ENCODE measurements around the gene STXBP2.
"Not testable (repeated sequence)": the region's sequence is repeated elsewhere in the genome, so short reads cannot be mapped to it uniquely, and the experiment has no call there.

Gene STXBP2

GRCh38 chr19:7632340-7633203 is 4.3 kb upstream of the STXBP2 start:
- DNase-seq (ENCODE audit: low read depth, low spot score): no peak

GRCh38 chr19:7633698-7634097 is 3.2 kb upstream of the STXBP2 start, which contains the start of gene PCP2:
PCP2 (minus strand) TSS chr19:7633719; CDS start chr19:7633457, 262 bp downstream.
- no peak for DNase-seq (ENCODE audit: low read depth, low spot score)

GRCh38 chr19:7635670-7636069 is 1.2 kb upstream of the STXBP2 start:
- DNase-seq (ENCODE audit: low read depth, low spot score): no peak

- DNase-seq (ENCODE audit: low read depth, low spot score): no peak
Observed at GRCh38 chr19:7636317-7636690, 606 bp upstream of the STXBP2 start.

- DNase-seq (ENCODE audit: low read depth, low spot score): no peak
Observed at GRCh38 chr19:7637374-7638256, 705 bp downstream of the STXBP2 start.

GRCh38 chr19:7638802-7639465 is 2.0 kb downstream of the STXBP2 start:
- DNase-seq (ENCODE audit: low read depth, low spot score): no peak

- no peak for DNase-seq (ENCODE audit: low read depth, low spot score)
Observed at GRCh38 chr19:7639863-7640348, 3.0 kb downstream of the STXBP2 start.

GRCh38 chr19:7640803-7641202 is 3.9 kb downstream of the STXBP2 start:
- DNase-seq (ENCODE audit: low read depth, low spot score): no peak

- no peak for DNase-seq (ENCODE audit: low read depth, low spot score)
Observed at GRCh38 chr19:7641290-7642276, 4.7 kb downstream of the STXBP2 start.

- no peak for DNase-seq (ENCODE audit: low read depth, low spot score)
Observed at GRCh38 chr19:7642295-7643030, 5.6 kb downstream of the STXBP2 start.

GRCh38 chr19:7643031-7643415 is 6.1 kb downstream of the STXBP2 start:
- DNase-seq (ENCODE audit: low read depth, low spot score): no peak

GRCh38 chr19:7643629-7644549 is 7.0 kb downstream of the STXBP2 start:
- not testable (repeated sequence) for DNase-seq (ENCODE audit: low read depth, low spot score)

GRCh38 chr19:7644550-7644877 is 7.6 kb downstream of the STXBP2 start:
- no peak for DNase-seq (ENCODE audit: low read depth, low spot score)

GRCh38 chr19:7645163-7645562 is 8.3 kb downstream of the STXBP2 start:
- DNase-seq (ENCODE audit: low read depth, low spot score): no peak

GRCh38 chr19:7645656-7646425 is 8.9 kb downstream of the STXBP2 start:
- no peak for DNase-seq (ENCODE audit: low read depth, low spot score)

GRCh38 chr19:7646426-7646700 is 9.5 kb downstream of the STXBP2 start:
- no peak for DNase-seq (ENCODE audit: low read depth, low spot score)

- no peak for DNase-seq (ENCODE audit: low read depth, low spot score)
Observed at GRCh38 chr19:7647156-7647555, 10.2 kb downstream of the STXBP2 start.

GRCh38 chr19:7648265-7649014 is 11.5 kb downstream of the STXBP2 start:
- DNase-seq (ENCODE audit: low read depth, low spot score): no peak
